Chondrocyte (in vitro differentiated cells): Measurements from ENCODE around the gene PADI6. TPM values are rescaled to one million over a fixed set of nuclear protein-coding genes. Genes with fewer than 3 reads are reported as not detected.

ENCODE experiments used
- DNase-seq: peaks from one replicate; pipeline ENCODE4 v3.0.0; 2021; ENCODE audit warnings: mixed read lengths, low spot score
- H3K27ac Mint-ChIP-seq: one replicate; pipeline ENCODE4 v1.8.0; 2021; ENCODE audit warnings: mild to moderate bottlenecking, moderate library complexity, mixed read lengths; ENCODE audit not compliant: unreplicated experiment
- H3K27me3 Mint-ChIP-seq: 2 replicates; pipeline ENCODE4 v1.8.0; 2021; ENCODE audit warnings: low read depth, mixed read lengths
- H3K36me3 Mint-ChIP-seq: 2 replicates; pipeline ENCODE4 v1.8.0; 2021; ENCODE audit warnings: low read depth, mixed read lengths
- H3K4me1 Mint-ChIP-seq: 2 replicates; pipeline ENCODE4 v1.8.0; 2021; ENCODE audit warnings: low read depth, mild to moderate bottlenecking, mixed read lengths
- H3K4me3 Mint-ChIP-seq: one replicate; pipeline ENCODE4 v1.8.0; 2021; ENCODE audit warnings: mild to moderate bottlenecking, moderate library complexity, mixed read lengths; ENCODE audit not compliant: unreplicated experiment
- H3K9me3 Mint-ChIP-seq: 2 replicates; pipeline ENCODE4 v1.8.0; 2021; ENCODE audit warnings: low read depth, mixed read lengths
- total RNA-seq: library from RNA; stranded (reverse); gene quantifications from 3 replicates; pipeline ENCODE4 v1.2.1, GENCODE V29; 2021
- TF ChIP-seq, protein P1 (sequence below): fragments of 200-600 bp; sonication (generic); IDR thresholded peaks from 2 replicates; pipeline ENCODE4 v1.5.0; 2021; ENCODE audit warnings: antibody characterized with exemption, mild to moderate bottlenecking, moderate library complexity

The PADI6 gene
- total RNA-seq, 1 donor from 2014 or later = not detected

DNA sequence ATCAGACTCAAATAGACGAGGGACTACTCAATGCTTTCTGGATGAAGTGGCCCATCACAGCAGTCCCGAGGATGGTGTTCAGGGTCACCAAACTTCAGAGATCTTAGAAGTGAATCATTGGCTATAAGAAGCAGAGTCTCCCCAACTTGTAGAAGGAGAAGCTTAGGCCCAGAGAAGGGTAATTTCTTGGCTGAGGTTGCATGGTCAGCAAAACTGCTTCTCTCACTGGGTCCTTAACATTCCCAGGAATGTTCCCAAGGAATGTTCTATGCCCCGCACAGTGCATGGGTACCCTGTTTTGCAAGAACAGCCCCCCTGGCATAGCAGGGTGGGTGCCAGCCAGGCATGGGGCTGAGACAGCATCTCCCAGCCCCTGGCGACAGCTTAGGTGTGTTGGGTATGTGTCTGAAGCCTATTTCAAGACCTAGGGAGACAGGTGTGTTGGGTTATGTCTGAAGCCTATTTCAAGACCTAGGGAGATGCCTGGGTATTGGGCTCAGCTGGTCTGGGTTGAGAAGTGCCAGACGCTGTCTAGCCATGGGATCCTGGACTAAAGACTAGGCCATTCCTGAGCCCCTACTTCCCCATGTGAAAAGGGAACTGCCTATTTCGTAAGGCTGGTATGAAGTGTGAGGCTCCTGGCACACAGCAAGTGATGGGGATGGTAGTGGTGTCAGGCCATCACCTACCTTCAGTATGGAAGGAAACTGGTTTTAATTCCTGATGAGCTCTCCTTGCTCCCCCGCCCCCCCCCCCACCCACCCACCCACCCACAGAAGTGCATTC lies 26.1 kb downstream of the PADI6 start:
- Mint-ChIP-seq H3K27ac (no peak overlapping the region), H3K4me3 (no peak overlapping the region), H3K4me1 (no peaks in the 10 kb centered on the region), H3K36me3 (no peaks in the 10 kb centered on the region), H3K9me3 (no peaks in the 10 kb centered on the region), H3K27me3 (no peaks in the 10 kb centered on the region)
- TF ChIP-seq, protein P1, sequence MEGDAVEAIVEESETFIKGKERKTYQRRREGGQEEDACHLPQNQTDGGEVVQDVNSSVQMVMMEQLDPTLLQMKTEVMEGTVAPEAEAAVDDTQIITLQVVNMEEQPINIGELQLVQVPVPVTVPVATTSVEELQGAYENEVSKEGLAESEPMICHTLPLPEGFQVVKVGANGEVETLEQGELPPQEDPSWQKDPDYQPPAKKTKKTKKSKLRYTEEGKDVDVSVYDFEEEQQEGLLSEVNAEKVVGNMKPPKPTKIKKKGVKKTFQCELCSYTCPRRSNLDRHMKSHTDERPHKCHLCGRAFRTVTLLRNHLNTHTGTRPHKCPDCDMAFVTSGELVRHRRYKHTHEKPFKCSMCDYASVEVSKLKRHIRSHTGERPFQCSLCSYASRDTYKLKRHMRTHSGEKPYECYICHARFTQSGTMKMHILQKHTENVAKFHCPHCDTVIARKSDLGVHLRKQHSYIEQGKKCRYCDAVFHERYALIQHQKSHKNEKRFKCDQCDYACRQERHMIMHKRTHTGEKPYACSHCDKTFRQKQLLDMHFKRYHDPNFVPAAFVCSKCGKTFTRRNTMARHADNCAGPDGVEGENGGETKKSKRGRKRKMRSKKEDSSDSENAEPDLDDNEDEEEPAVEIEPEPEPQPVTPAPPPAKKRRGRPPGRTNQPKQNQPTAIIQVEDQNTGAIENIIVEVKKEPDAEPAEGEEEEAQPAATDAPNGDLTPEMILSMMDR = no peak
- no peak for DNase-seq

DNA sequence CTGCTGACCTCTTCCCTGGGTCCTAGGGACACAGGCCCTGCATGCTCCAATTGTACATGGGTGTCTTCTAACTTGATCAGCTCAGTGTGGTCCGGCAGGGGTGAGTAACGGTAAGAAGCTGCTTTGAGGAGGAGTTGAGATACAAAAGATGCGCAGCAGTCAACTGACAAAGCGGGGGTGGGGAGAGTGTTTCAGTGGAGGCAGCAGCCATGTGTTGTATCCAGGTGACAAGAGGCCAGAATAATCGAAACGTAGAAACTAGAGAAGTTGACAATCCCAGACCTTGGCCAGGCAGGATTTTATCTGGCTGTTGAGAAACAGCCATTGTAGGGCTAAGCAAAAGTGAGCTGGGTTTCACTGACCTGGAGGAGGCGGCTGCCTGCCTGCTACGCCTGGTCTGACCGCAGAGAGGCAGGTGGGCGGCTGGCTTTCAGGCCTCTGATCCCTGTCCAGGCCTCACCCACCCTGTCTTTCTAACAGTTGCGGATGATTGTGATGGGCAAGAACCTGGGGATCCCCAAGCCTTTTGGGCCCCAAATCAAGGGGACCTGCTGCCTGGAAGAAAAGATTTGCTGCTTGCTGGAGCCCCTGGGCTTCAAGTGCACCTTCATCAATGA lies 28.8 kb downstream of the PADI6 start:
- no peaks in the 10 kb centered on the region for H3K4me1 Mint-ChIP-seq
- no peak overlapping the region for H3K27ac Mint-ChIP-seq
- H3K9me3 Mint-ChIP-seq = no peaks in the 10 kb centered on the region
- DNase-seq = no peak
- TF ChIP-seq, protein P1 = no peak
- no peaks in the 10 kb centered on the region for H3K27me3 Mint-ChIP-seq
- H3K36me3 Mint-ChIP-seq = no peaks in the 10 kb centered on the region
- no peak overlapping the region for H3K4me3 Mint-ChIP-seq

GRCh38 chr1:17401841-17402240 lies 29.8 kb downstream of the PADI6 start:
- TF ChIP-seq, protein P1 = no peak
- H3K27me3 Mint-ChIP-seq = no peaks in the 10 kb centered on the region
- no peaks in the 10 kb centered on the region for H3K9me3 Mint-ChIP-seq
- peaks cover 2% of the 10 kb centered on the region for H3K36me3 Mint-ChIP-seq
- no peaks in the 10 kb centered on the region for H3K4me1 Mint-ChIP-seq
- no peak for DNase-seq
- H3K27ac Mint-ChIP-seq = no peak overlapping the region
- no peak overlapping the region for H3K4me3 Mint-ChIP-seq

GRCh38 chr1:17403081-17403480 lies 31.1 kb downstream of the PADI6 start:
- Mint-ChIP-seq H3K4me3 (no peak overlapping the region), H3K36me3 (peaks cover 9% of the 10 kb centered on the region), H3K27ac (no peak overlapping the region), H3K9me3 (no peaks in the 10 kb centered on the region), H3K4me1 (no peaks in the 10 kb centered on the region), H3K27me3 (no peaks in the 10 kb centered on the region)
- no peak for DNase-seq
- TF ChIP-seq, protein P1 = no peak

GRCh38 chr1:17404034-17404684 lies 32.2 kb downstream of the PADI6 start:
- Mint-ChIP-seq H3K36me3 (peaks cover 15% of the 10 kb centered on the region), H3K9me3 (no peaks in the 10 kb centered on the region), H3K4me3 (no peak overlapping the region), H3K27ac (no peak overlapping the region), H3K4me1 (no peaks in the 10 kb centered on the region), H3K27me3 (no peaks in the 10 kb centered on the region)
- TF ChIP-seq, protein P1 = no peak
- DNase-seq = no peak
